ENCODE results near the gene DEFB131B.
"Not testable (repeated sequence)": the region's sequence is repeated elsewhere in the genome, so short reads cannot be mapped to it uniquely, and the experiment has no call there.

The DEFB131B gene

GRCh38 chr11:71888335-71889010 lies 10.2 kb downstream of the DEFB131B start:
- not testable (repeated sequence) for DNase-seq (ENCODE audit: extremely low read depth, low read depth)

GRCh38 chr11:71889181-71889872 lies 11.1 kb downstream of the DEFB131B start:
- not testable (repeated sequence) for H3K4me3 ChIP-seq (replicated peaks; ENCODE audit: low read depth, low read length); DNase-seq (ENCODE audit: extremely low read depth, low read depth)

More at GRCh38 chr11:71888335-71889010, 10.2 kb downstream of the DEFB131B start:
- H3K4me3 ChIP-seq (replicated peaks; ENCODE audit: low read depth, low read length), result not testable (repeated sequence)

GRCh38 chr11:71895961-71896360 lies 17.7 kb downstream of the DEFB131B start:
- TF ChIP-seq CTCF (IDR thresholded peaks at IDR 0.05; ENCODE audit: low read depth, low read length, missing control alignments), result no peak
- H3K4me3 ChIP-seq (replicated peaks; ENCODE audit: low read depth, low read length), result no peak overlapping the region
- DNase-seq (ENCODE audit: extremely low read depth, low read depth), result no peak

- peak; percentile 25 for DNase-seq (ENCODE audit: extremely low read depth, low read depth)
- H3K4me3 ChIP-seq (replicated peaks; ENCODE audit: low read depth, low read length), result not testable (repeated sequence)
These were observed 22.9 kb downstream of the DEFB131B start for GRCh38 chr11:71901137-71901536.

- no peak for DNase-seq (ENCODE audit: extremely low read depth, low read depth)
- TF ChIP-seq CTCF (IDR thresholded peaks at IDR 0.05; ENCODE audit: low read depth, low read length, missing control alignments), result no peak
- H3K4me3 ChIP-seq (replicated peaks; ENCODE audit: low read depth, low read length), result no peak overlapping the region
These were observed 30.0 kb downstream of the DEFB131B start for GRCh38 chr11:71908218-71908617.

GRCh38 chr11:71910775-71911174 lies 32.5 kb downstream of the DEFB131B start:
- H3K4me3 ChIP-seq (replicated peaks; ENCODE audit: low read depth, low read length); DNase-seq (ENCODE audit: extremely low read depth, low read depth): not testable (repeated sequence)

- not testable (repeated sequence) for H3K4me3 ChIP-seq (replicated peaks; ENCODE audit: low read depth, low read length); DNase-seq (ENCODE audit: extremely low read depth, low read depth)
These were observed 33.2 kb downstream of the DEFB131B start for GRCh38 chr11:71911321-71911985.

GRCh38 chr11:71911986-71912340 lies 33.7 kb downstream of the DEFB131B start:
- not testable (repeated sequence) for DNase-seq (ENCODE audit: extremely low read depth, low read depth)

GRCh38 chr11:71913756-71914526 lies 35.7 kb downstream of the DEFB131B start:
- TF ChIP-seq CTCF (IDR thresholded peaks at IDR 0.05; ENCODE audit: low read depth, low read length, missing control alignments), result no peak
- H3K4me3 ChIP-seq (replicated peaks; ENCODE audit: low read depth, low read length), result no peak overlapping the region
- peak; percentile 95 for DNase-seq (ENCODE audit: extremely low read depth, low read depth)

More at GRCh38 chr11:71911986-71912340, 33.7 kb downstream of the DEFB131B start:
- H3K4me3 ChIP-seq (replicated peaks; ENCODE audit: low read depth, low read length), result not testable (repeated sequence)

Data from HFF-Myc (cell line).